Measurements from ENCODE around the gene SIGLEC6. TPM values are rescaled to one million over a fixed set of nuclear protein-coding genes. Genes with fewer than 3 reads are reported as not detected.

The SIGLEC6 gene
- 0.19 TPM for total RNA-seq (2013)
- under 1 TPM in 1 of 3 donors, not detected in 2; 0.04 TPM for polyA plus RNA-seq
- not detected in 2 replicates for polyA minus RNA-seq
- total RNA-seq = 0 to 1.2 (median 0) reads per million in 11 experiments

DNA sequence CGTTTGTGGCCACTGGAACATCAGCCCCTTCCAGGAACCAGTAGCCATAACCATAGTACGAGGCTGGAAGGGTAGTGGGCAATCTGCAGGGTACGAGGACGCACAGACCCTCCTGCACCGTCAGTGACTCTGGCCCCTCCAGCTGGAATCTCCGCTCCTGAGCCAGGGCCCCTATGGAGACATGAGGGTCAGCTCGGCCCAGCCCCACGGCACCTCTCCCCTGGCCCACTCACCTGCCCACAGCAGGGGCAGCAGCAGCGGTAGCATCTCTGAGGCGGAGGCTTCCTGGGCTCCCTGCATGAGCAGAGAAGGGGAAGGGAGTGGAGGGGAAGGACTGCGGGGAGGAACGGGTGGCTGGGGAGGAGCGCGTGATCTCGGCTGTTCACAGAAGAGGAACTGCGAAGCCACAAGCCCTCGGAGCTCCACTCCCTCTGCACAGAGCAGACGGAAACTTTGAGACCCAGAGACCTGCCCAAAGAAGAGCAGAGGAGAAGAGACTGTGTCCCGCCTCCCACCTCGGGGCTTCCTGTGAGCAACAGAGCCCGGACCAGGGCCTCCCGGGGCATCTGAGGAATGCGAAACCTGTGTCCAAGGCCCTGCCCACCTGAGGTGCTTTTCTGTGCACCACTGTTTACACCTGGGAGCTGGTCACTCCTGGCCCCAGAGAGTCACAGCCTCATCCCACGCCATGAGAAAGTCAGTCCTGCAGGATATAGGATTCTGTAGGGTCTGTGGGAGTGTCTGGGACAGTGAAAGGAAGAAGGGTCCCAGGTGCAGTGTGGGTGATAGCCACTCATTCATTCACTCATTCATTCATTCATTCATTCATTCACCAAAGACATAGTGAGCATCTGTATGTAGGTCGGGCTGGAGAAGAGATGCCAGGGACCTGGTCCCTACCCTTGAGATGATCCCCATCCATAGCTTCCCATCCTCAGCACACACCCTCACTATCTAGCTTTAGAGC, at the start of gene SIGLEC6:
SIGLEC6 (minus strand) TSS at position 322 of the 967 bp plus-strand sequence; CDS start at position 300, 22 bp downstream.
- no peaks in the 10 kb centered on the region for H3K79me2 ChIP-seq (ENCODE audit: insufficient read depth, low read length)
- Mint-ChIP-seq H3K27me3 (ENCODE audit: low read depth in 3 of 3) (peaks cover 3 to 12% (median 6%) of the 10 kb centered on the region in 3 donors), H3K4me3 (peak within 1 kb of the TSS; percentile 59 to 72), H3K4me1 (peaks cover 14% of the 10 kb centered on the region), H3K36me3 (no peaks in the 10 kb centered on the region), H3K9me3 (peaks cover 0 to 2% (median 0%) of the 10 kb centered on the region in 7 donors), H3K27ac (peak within 1 kb of the TSS in 3 of 7 donors; percentile 20 to 69 (median 52))
- H3K4me1 ChIP-seq (ENCODE audit: control insufficient read depth in 1 of 2, insufficient read depth in 2 of 2, low read length in 2 of 2) = peaks cover 15% of the 10 kb centered on the region in 2 donors
- H2AFZ ChIP-seq (ENCODE audit: insufficient read depth, low read depth, low read length, poor library complexity, severe bottlenecking) = peak within 1 kb of the TSS; percentile 52
- no peaks in the 10 kb centered on the region for H4K20me1 ChIP-seq (ENCODE audit: insufficient read depth, low read length)
- TF ChIP-seq, protein P1, sequence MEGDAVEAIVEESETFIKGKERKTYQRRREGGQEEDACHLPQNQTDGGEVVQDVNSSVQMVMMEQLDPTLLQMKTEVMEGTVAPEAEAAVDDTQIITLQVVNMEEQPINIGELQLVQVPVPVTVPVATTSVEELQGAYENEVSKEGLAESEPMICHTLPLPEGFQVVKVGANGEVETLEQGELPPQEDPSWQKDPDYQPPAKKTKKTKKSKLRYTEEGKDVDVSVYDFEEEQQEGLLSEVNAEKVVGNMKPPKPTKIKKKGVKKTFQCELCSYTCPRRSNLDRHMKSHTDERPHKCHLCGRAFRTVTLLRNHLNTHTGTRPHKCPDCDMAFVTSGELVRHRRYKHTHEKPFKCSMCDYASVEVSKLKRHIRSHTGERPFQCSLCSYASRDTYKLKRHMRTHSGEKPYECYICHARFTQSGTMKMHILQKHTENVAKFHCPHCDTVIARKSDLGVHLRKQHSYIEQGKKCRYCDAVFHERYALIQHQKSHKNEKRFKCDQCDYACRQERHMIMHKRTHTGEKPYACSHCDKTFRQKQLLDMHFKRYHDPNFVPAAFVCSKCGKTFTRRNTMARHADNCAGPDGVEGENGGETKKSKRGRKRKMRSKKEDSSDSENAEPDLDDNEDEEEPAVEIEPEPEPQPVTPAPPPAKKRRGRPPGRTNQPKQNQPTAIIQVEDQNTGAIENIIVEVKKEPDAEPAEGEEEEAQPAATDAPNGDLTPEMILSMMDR (IDR thresholded peaks at IDR 0.05) = no peak
- H3K27ac ChIP-seq (ENCODE audit: low read depth in 1 of 2, low read length in 2 of 2) = peak within 1 kb of the TSS in 1 of 2 donors; percentile 50
- H3K36me3 ChIP-seq (replicated peaks in 1 of 2; ENCODE audit: control insufficient read depth in 1 of 2, insufficient read depth in 2 of 2, low read length in 2 of 2) = no peaks in the 10 kb centered on the region
- DNase-seq = peak; percentile 84 to 91 (median 86)
- no peaks in the 10 kb centered on the region for H3K9me3 ChIP-seq (replicated peaks in 1 of 2; ENCODE audit: control insufficient read depth in 1 of 2, insufficient read depth in 1 of 2, low read length in 2 of 2)
- H3K9ac ChIP-seq (ENCODE audit: insufficient read depth, low read length, poor library complexity, severe bottlenecking) = no peak within 1 kb of the TSS
- 8% methylated on average over 19 of the region's 25 CpGs for WGBS (ENCODE audit: insufficient coverage)
- H3K27me3 ChIP-seq (ENCODE audit: control insufficient read depth in 2 of 2, insufficient read depth in 2 of 2, low read length in 2 of 2) = no peaks in the 10 kb centered on the region
- peak within 1 kb of the TSS in 1 of 3 experiments; percentile 55 for H3K4me3 ChIP-seq (replicated peaks in 1 of 3; ENCODE audit: low read depth in 2 of 3, low read length in 3 of 3)
- peak within 1 kb of the TSS; percentile 71 for H3K4me2 ChIP-seq (replicated peaks; ENCODE audit: extremely low read depth, low read length, poor library complexity, severe bottlenecking)
- intact Hi-C loops (cut with micrococcal nuclease) = no loop called here

DNA sequence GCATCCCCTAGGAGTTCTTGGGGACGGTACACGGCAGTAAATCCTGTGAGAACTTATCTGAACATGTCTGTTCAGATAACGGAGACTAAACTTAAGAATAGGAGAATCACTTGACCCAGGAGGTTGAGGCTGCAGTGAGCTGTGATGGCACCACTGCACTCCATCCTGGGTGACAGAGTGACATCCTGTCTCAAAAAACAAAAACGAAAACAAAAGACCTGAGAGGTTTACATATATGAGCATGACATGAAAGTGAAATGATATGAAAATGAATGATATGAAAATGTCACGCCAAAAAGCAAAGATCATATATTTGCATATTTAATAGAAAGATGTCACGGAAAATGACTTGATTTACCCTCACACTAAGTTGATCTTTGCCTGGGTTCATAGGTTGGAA, 45.4 kb upstream of the SIGLEC6 start:
- Mint-ChIP-seq H3K4me1 (peaks cover 16% of the 10 kb centered on the region), H3K27me3 (ENCODE audit: low read depth in 3 of 3) (peaks cover 0 to 2% (median 1%) of the 10 kb centered on the region in 3 donors), H3K27ac (no peak overlapping the region), H3K36me3 (peaks cover 56 to 72% of the 10 kb centered on the region in 2 donors), H3K4me3 (no peak overlapping the region), H3K9me3 (peaks cover 0 to 2% (median 0%) of the 10 kb centered on the region in 7 donors)
- Histone ChIP-seq H3K27me3 (ENCODE audit: control insufficient read depth in 2 of 2, insufficient read depth in 2 of 2, low read length in 2 of 2) (no peaks in the 10 kb centered on the region), H4K20me1 (ENCODE audit: insufficient read depth, low read length) (no peaks in the 10 kb centered on the region), H3K4me2 (replicated peaks; ENCODE audit: extremely low read depth, low read length, poor library complexity, severe bottlenecking) (no peak overlapping the region), H3K4me3 (replicated peaks in 1 of 3; ENCODE audit: low read depth in 2 of 3, low read length in 3 of 3) (no peak overlapping the region), H3K4me1 (ENCODE audit: control insufficient read depth in 1 of 2, insufficient read depth in 2 of 2, low read length in 2 of 2) (peaks cover 5 to 13% of the 10 kb centered on the region in 2 donors), H3K9ac (ENCODE audit: insufficient read depth, low read length, poor library complexity, severe bottlenecking) (no peak overlapping the region), H3K79me2 (ENCODE audit: insufficient read depth, low read length) (peaks cover 22% of the 10 kb centered on the region), H3K27ac (ENCODE audit: low read depth in 1 of 2, low read length in 2 of 2) (no peak overlapping the region), H3K9me3 (replicated peaks in 1 of 2; ENCODE audit: control insufficient read depth in 1 of 2, insufficient read depth in 1 of 2, low read length in 2 of 2) (no peaks in the 10 kb centered on the region), H3K36me3 (replicated peaks in 1 of 2; ENCODE audit: control insufficient read depth in 1 of 2, insufficient read depth in 2 of 2, low read length in 2 of 2) (peaks cover 28 to 72% of the 10 kb centered on the region in 2 donors), H2AFZ (ENCODE audit: insufficient read depth, low read depth, low read length, poor library complexity, severe bottlenecking) (no peak overlapping the region)
- WGBS (ENCODE audit: insufficient coverage) = 100% methylated on average over 4 of the region's 6 CpGs
- DNase-seq = no peak
- TF ChIP-seq, protein P1 (IDR thresholded peaks at IDR 0.05) = no peak
- intact Hi-C loops (cut with micrococcal nuclease) = no loop called here
